A673 (cell line): ENCODE data around the gene ANKRD36. TPM values are rescaled to one million over a fixed set of nuclear protein-coding genes. Genes with fewer than 3 reads are reported as not detected.

Experiments
- total RNA-seq: library from RNA; stranded (reverse); gene quantifications from 2 replicates; pipeline ENCODE4 v1.2.3, GENCODE V29; 2021

ANKRD36 gene
- total RNA-seq, 1 experiment from 2014 or later, result 19.6 TPM

Other genes starting within 250 kb of the ANKRD36 start
- gene SEMA4C, start 243.1 kb upstream of the ANKRD36 start, total RNA-seq, result 33.3 and 36.1 TPM in 2 replicates
- not detected in 2 replicates for gene FAM178B, start 126.6 kb upstream of the ANKRD36 start, total RNA-seq
- 6.3 and 9.0 TPM in 2 replicates for gene FAHD2B, start 18.3 kb upstream of the ANKRD36 start, total RNA-seq